GM06990 (cell line): Measurements from ENCODE around the gene SPTBN1.

Source experiments
- DNase-seq: peaks from one replicate; pipeline ENCODE4 v3.0.0-alpha.2; 2011; ENCODE audit not compliant: insufficient read length; ENCODE audit errors: extremely low read depth
- H3K27me3 ChIP-seq: replicated peaks from 2 replicates; pipeline ENCODE4 v1.6.0; 2011; ENCODE audit warnings: low read length; ENCODE audit not compliant: control insufficient read depth, insufficient read depth
- H3K36me3 ChIP-seq: 2 replicates; pipeline ENCODE4 v1.5.1; 2011; ENCODE audit warnings: low read length; ENCODE audit not compliant: control insufficient read depth, insufficient read depth
- H3K4me3 ChIP-seq: replicated peaks from 2 replicates; pipeline ENCODE4 v1.5.1; 2011; ENCODE audit warnings: low read depth, mild to moderate bottlenecking, control low read depth, low read length
- TF ChIP-seq, protein P1 (sequence below): IDR thresholded peaks from 2 replicates; pipeline ENCODE4 v1.5.1; 2011; ENCODE audit warnings: low read length, control low read depth, mild to moderate bottlenecking, inconsistent platforms; ENCODE audit not compliant: insufficient read depth, poor library complexity, severe bottlenecking

Gene SPTBN1

DNA sequence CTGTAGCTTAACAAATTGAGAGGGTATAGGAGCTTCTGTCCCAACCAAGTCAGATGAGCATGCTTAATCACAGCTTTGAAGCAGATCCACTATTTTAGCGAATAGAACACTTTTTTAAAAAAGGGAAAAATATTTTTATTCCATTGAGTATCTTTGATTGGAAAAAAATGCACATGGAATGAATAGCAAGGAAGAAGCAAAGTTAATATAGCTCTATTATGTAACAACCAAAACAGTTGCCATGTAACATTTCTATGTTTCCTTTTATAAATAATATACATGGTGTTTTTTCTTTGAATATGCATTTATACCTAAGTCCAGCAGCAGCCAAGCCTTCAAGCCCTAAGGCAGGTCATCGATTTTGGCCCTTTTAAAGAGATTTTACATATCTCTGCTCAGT, 21.4 kb upstream of the SPTBN1 start:
- no peak for DNase-seq
- no peaks in the 10 kb centered on the region for H3K36me3 ChIP-seq
- no peaks in the 10 kb centered on the region for H3K27me3 ChIP-seq
- H3K4me3 ChIP-seq = no peak overlapping the region
- TF ChIP-seq, protein P1, sequence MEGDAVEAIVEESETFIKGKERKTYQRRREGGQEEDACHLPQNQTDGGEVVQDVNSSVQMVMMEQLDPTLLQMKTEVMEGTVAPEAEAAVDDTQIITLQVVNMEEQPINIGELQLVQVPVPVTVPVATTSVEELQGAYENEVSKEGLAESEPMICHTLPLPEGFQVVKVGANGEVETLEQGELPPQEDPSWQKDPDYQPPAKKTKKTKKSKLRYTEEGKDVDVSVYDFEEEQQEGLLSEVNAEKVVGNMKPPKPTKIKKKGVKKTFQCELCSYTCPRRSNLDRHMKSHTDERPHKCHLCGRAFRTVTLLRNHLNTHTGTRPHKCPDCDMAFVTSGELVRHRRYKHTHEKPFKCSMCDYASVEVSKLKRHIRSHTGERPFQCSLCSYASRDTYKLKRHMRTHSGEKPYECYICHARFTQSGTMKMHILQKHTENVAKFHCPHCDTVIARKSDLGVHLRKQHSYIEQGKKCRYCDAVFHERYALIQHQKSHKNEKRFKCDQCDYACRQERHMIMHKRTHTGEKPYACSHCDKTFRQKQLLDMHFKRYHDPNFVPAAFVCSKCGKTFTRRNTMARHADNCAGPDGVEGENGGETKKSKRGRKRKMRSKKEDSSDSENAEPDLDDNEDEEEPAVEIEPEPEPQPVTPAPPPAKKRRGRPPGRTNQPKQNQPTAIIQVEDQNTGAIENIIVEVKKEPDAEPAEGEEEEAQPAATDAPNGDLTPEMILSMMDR = no peak

DNA sequence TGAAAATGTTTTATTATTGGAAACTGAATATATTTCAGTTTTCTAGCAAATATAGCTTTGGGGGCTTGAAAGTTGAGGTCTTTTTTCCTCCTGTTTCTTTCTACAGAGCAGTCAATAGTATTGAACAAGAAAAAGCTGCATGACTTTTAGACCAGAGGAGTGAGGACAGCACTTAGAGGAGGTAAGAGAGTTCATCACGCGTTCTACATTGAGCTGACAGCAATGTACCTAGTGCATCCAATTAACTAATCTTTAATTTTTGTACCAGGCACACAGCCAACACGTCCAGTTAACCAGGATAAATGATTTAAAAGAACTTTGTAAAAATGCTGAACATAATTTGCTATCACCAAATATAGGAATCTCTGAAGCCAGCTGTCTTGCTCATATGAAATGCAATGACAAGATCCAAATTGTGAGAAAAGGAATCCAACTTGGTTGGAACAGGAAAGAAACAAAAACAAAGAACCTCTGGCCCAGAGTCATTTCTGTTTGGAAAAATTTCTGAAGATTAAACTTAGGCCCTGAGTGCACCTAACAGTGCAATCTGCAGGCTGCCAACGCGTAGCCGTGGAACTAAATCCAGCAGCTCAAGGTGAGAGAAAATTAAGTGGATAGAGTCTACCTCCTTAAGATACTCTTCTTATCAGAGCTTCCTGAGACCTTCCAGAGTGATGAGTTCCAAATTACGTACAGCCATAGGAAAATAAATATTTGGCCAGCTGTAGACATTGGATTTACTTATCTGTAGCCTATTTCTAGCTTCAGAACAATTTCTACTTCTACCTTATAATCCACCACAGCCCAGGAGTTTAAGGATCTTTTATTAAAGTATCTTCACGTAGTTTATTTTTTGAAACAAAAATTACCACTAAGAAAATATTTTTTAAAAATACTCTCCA, 20.6 kb upstream of the SPTBN1 start:
- DNase-seq = no peak
- Histone ChIP-seq H3K36me3 (no peaks in the 10 kb centered on the region), H3K4me3 (no peak overlapping the region), H3K27me3 (no peaks in the 10 kb centered on the region)
- TF ChIP-seq, protein P1 = no peak

DNA sequence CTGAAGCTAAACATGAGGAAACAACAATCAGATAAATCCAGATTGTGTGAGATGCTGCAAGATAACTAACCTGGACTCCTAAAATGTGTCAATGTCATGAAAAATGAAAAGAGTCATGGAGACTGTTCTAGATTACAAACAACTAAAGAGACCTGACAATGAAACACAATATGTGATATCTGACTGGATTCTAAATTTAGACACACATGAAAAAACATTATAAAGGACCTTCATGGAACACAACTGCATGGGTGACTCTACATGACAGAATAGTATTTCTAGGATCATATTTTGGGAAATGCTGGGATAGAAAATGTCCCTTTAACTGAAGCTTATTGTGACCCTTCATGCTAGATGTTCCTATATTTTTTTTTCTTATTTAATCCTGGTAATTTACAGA, 18.5 kb upstream of the SPTBN1 start:
- TF ChIP-seq, protein P1 = no peak
- H3K36me3 ChIP-seq = no peaks in the 10 kb centered on the region
- H3K4me3 ChIP-seq = no peak overlapping the region
- no peaks in the 10 kb centered on the region for H3K27me3 ChIP-seq
- no peak for DNase-seq

- no peak overlapping the region for H3K4me3 ChIP-seq
- H3K36me3 ChIP-seq = no peaks in the 10 kb centered on the region
- H3K27me3 ChIP-seq = no peaks in the 10 kb centered on the region
- no peak for DNase-seq
- TF ChIP-seq, protein P1 = no peak
Observed at GRCh38 chr2:54438271-54438670, 17.9 kb upstream of the SPTBN1 start.

DNA sequence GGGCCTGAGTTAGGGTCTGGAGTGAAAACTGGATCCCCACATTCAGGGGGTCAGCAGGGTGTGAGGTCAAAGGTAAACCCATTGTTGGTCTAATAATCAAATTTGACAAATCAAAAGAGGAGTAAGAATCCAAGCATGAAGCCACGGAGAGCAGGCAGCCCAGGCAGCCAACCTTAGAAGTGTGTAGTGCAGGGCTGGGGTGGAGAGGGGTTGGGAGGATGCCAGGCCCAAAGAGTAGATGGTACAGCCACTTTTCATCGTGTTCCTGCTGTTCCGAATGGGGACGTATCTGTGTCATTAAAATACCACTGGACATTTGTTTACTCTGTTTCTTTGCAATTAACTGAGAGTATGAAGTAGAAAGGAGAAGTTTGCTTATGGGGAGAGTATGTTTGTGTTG, 16.5 kb upstream of the SPTBN1 start:
- Histone ChIP-seq H3K36me3 (no peaks in the 10 kb centered on the region), H3K4me3 (no peak overlapping the region), H3K27me3 (no peaks in the 10 kb centered on the region)
- DNase-seq = no peak
- TF ChIP-seq, protein P1 = no peak
